Measurements from ENCODE around the gene TMEM178B.
"Not testable (repeated sequence)": the region's sequence is repeated elsewhere in the genome, so short reads cannot be mapped to it uniquely, and the experiment has no call there.

TMEM178B gene

GRCh38 chr7:141053626-141054025 is 20.2 kb upstream of the TMEM178B start:
- peak; percentile 36 to 71 for DNase-seq (ENCODE audit: low spot score in 2 of 2)
- peaks cover 7% of the 10 kb centered on the region for H3K4me1 Mint-ChIP-seq
- no peaks in the 10 kb centered on the region for H3K9me3 Mint-ChIP-seq
- H3K27me3 Mint-ChIP-seq, result no peaks in the 10 kb centered on the region
- ATAC-seq (replicated peaks; ENCODE audit: extremely low read depth, poor library complexity, severe bottlenecking), result peak; percentile 98
- H3K36me3 Mint-ChIP-seq (ENCODE audit: insufficient read depth), result peaks cover 5% of the 10 kb centered on the region
- peak overlapping the region; percentile 88 for H3K27ac Mint-ChIP-seq (ENCODE audit: low read depth)
- H3K4me3 Mint-ChIP-seq, result peak overlapping the region; percentile 21

- H3K27me3 Mint-ChIP-seq, result no peaks in the 10 kb centered on the region
- DNase-seq (ENCODE audit: low spot score in 2 of 2) (no peak), ATAC-seq (replicated peaks; ENCODE audit: extremely low read depth, poor library complexity, severe bottlenecking) (no peak)
- H3K9me3 Mint-ChIP-seq, result no peaks in the 10 kb centered on the region
- H3K27ac Mint-ChIP-seq (ENCODE audit: low read depth), result no peak overlapping the region
- peaks cover 5% of the 10 kb centered on the region for H3K36me3 Mint-ChIP-seq (ENCODE audit: insufficient read depth)
- no peak overlapping the region for H3K4me3 Mint-ChIP-seq
- peaks cover 7% of the 10 kb centered on the region for H3K4me1 Mint-ChIP-seq
These were observed 18.7 kb upstream of the TMEM178B start for GRCh38 chr7:141055146-141055545.

GRCh38 chr7:141057788-141058187 is 16.1 kb upstream of the TMEM178B start:
- Mint-ChIP-seq H3K4me1 (peaks cover 7% of the 10 kb centered on the region), H3K27me3 (no peaks in the 10 kb centered on the region), H3K9me3 (no peaks in the 10 kb centered on the region), H3K4me3 (no peak overlapping the region), H3K27ac (ENCODE audit: low read depth) (no peak overlapping the region), H3K36me3 (ENCODE audit: insufficient read depth) (peaks cover 5% of the 10 kb centered on the region)
- ATAC-seq (replicated peaks; ENCODE audit: extremely low read depth, poor library complexity, severe bottlenecking) (no peak), DNase-seq (ENCODE audit: low spot score in 2 of 2) (no peak)

GRCh38 chr7:141067856-141068255 is 6.0 kb upstream of the TMEM178B start:
- ATAC-seq (replicated peaks; ENCODE audit: extremely low read depth, poor library complexity, severe bottlenecking); H3K4me3 Mint-ChIP-seq; DNase-seq (ENCODE audit: low spot score in 2 of 2); H3K9me3 Mint-ChIP-seq; H3K36me3 Mint-ChIP-seq (ENCODE audit: insufficient read depth); H3K27ac Mint-ChIP-seq (ENCODE audit: low read depth): not testable (repeated sequence)
- Mint-ChIP-seq H3K27me3 (peaks cover 51% of the 10 kb centered on the region), H3K4me1 (peaks cover 16% of the 10 kb centered on the region)

GRCh38 chr7:141071260-141071854 is 2.5 kb upstream of the TMEM178B start:
- H3K36me3 Mint-ChIP-seq (ENCODE audit: insufficient read depth), result peaks cover 6% of the 10 kb centered on the region
- DNase-seq (ENCODE audit: low spot score in 2 of 2) (no peak), ATAC-seq (replicated peaks; ENCODE audit: extremely low read depth, poor library complexity, severe bottlenecking) (no peak)
- no peak overlapping the region for H3K27ac Mint-ChIP-seq (ENCODE audit: low read depth)
- peaks cover 54% of the 10 kb centered on the region for H3K27me3 Mint-ChIP-seq
- H3K4me1 Mint-ChIP-seq, result peaks cover 16% of the 10 kb centered on the region
- peak overlapping the region; percentile 76 for H3K4me3 Mint-ChIP-seq
- no peaks in the 10 kb centered on the region for H3K9me3 Mint-ChIP-seq

GRCh38 chr7:141071855-141072547 is 1.9 kb upstream of the TMEM178B start:
- Mint-ChIP-seq H3K4me3 (peak overlapping the region; percentile 76), H3K4me1 (peaks cover 16% of the 10 kb centered on the region), H3K27ac (ENCODE audit: low read depth) (no peak overlapping the region), H3K36me3 (ENCODE audit: insufficient read depth) (peaks cover 6% of the 10 kb centered on the region), H3K9me3 (no peaks in the 10 kb centered on the region), H3K27me3 (peaks cover 54% of the 10 kb centered on the region)
- DNase-seq (ENCODE audit: low spot score in 2 of 2) (no peak), ATAC-seq (replicated peaks; ENCODE audit: extremely low read depth, poor library complexity, severe bottlenecking) (no peak)

GRCh38 chr7:141072548-141073172 is 1.2 kb upstream of the TMEM178B start:
- H3K27me3 Mint-ChIP-seq, result peaks cover 54% of the 10 kb centered on the region

GRCh38 chr7:141073173-141073640 is 657 bp upstream of the TMEM178B start:
- ATAC-seq (replicated peaks; ENCODE audit: extremely low read depth, poor library complexity, severe bottlenecking) (peak; percentile 34), DNase-seq (ENCODE audit: low spot score in 2 of 2) (no peak)
- Mint-ChIP-seq H3K4me1 (peaks cover 16% of the 10 kb centered on the region), H3K27ac (ENCODE audit: low read depth) (no peak overlapping the region), H3K27me3 (peaks cover 50% of the 10 kb centered on the region), H3K9me3 (no peaks in the 10 kb centered on the region), H3K36me3 (ENCODE audit: insufficient read depth) (peaks cover 6% of the 10 kb centered on the region), H3K4me3 (peak overlapping the region; percentile 76)

More at GRCh38 chr7:141072548-141073172, 1.2 kb upstream of the TMEM178B start:
- DNase-seq (ENCODE audit: low spot score in 2 of 2) (no peak), ATAC-seq (replicated peaks; ENCODE audit: extremely low read depth, poor library complexity, severe bottlenecking) (peak; percentile 42)
- no peak overlapping the region for H3K27ac Mint-ChIP-seq (ENCODE audit: low read depth)
- peaks cover 16% of the 10 kb centered on the region for H3K4me1 Mint-ChIP-seq
- no peaks in the 10 kb centered on the region for H3K9me3 Mint-ChIP-seq
- H3K4me3 Mint-ChIP-seq, result peak overlapping the region; percentile 76
- H3K36me3 Mint-ChIP-seq (ENCODE audit: insufficient read depth), result peaks cover 6% of the 10 kb centered on the region

- Mint-ChIP-seq H3K27me3 (peaks cover 38% of the 10 kb centered on the region), H3K27ac (ENCODE audit: low read depth) (no peak overlapping the region), H3K36me3 (ENCODE audit: insufficient read depth) (peaks cover 6% of the 10 kb centered on the region), H3K9me3 (no peaks in the 10 kb centered on the region), H3K4me1 (peaks cover 16% of the 10 kb centered on the region), H3K4me3 (peak overlapping the region; percentile 64)
- DNase-seq (ENCODE audit: low spot score in 2 of 2), result no peak
- ATAC-seq (replicated peaks; ENCODE audit: extremely low read depth, poor library complexity, severe bottlenecking), result no peak
These were observed 513 bp downstream of the TMEM178B start for GRCh38 chr7:141074162-141074991.

GRCh38 chr7:141074997-141075396 is 1.1 kb downstream of the TMEM178B start:
- Mint-ChIP-seq H3K4me1 (peaks cover 16% of the 10 kb centered on the region), H3K27me3 (peaks cover 36% of the 10 kb centered on the region), H3K36me3 (ENCODE audit: insufficient read depth) (peaks cover 6% of the 10 kb centered on the region), H3K27ac (ENCODE audit: low read depth) (no peak overlapping the region), H3K9me3 (no peaks in the 10 kb centered on the region), H3K4me3 (peak overlapping the region; percentile 64)
- DNase-seq (ENCODE audit: low spot score in 2 of 2) (no peak), ATAC-seq (replicated peaks; ENCODE audit: extremely low read depth, poor library complexity, severe bottlenecking) (no peak)

- Mint-ChIP-seq H3K27me3 (peaks cover 28% of the 10 kb centered on the region), H3K27ac (ENCODE audit: low read depth) (no peak overlapping the region), H3K4me3 (no peak overlapping the region), H3K36me3 (ENCODE audit: insufficient read depth) (peaks cover 2% of the 10 kb centered on the region), H3K4me1 (peaks cover 9% of the 10 kb centered on the region), H3K9me3 (no peaks in the 10 kb centered on the region)
- ATAC-seq (replicated peaks; ENCODE audit: extremely low read depth, poor library complexity, severe bottlenecking) (no peak), DNase-seq (ENCODE audit: low spot score in 2 of 2) (no peak)
These were observed 2.5 kb downstream of the TMEM178B start for GRCh38 chr7:141076377-141076776.

GRCh38 chr7:141079219-141079618 is 5.4 kb downstream of the TMEM178B start:
- no peaks in the 10 kb centered on the region for H3K4me1 Mint-ChIP-seq
- no peaks in the 10 kb centered on the region for H3K9me3 Mint-ChIP-seq
- H3K36me3 Mint-ChIP-seq (ENCODE audit: insufficient read depth), result no peaks in the 10 kb centered on the region
- peaks cover 34% of the 10 kb centered on the region for H3K27me3 Mint-ChIP-seq
- ATAC-seq (replicated peaks; ENCODE audit: extremely low read depth, poor library complexity, severe bottlenecking), result no peak
- no peak overlapping the region for H3K4me3 Mint-ChIP-seq
- H3K27ac Mint-ChIP-seq (ENCODE audit: low read depth), result no peak overlapping the region
- DNase-seq (ENCODE audit: low spot score in 2 of 2), result no peak

All from central memory CD8-positive, alpha-beta T cell (primary cell).